ENCODE measurements around the gene MS4A14.

The MS4A14 gene

GRCh38 chr11:60377401-60378136, 18.7 kb upstream of the MS4A14 start:
- DNase-seq (ENCODE audit: extremely low spot score), result peak; percentile 49
- CTCF ChIA-PET, result interaction anchor here (1.0 to 3.6 kb wide), 5 partner anchors 8 to 79 kb away, joined by 3 to 16 read pairs (median 8); no protein-coding TSS in a partner anchor
- POLR2A ChIA-PET, result no interaction called here
- TF ChIP-seq CTCF (IDR thresholded peaks at IDR 0.05; ENCODE audit: control extremely low read depth, extremely low read depth, low read depth, missing control alignments), result no peak

DNA sequence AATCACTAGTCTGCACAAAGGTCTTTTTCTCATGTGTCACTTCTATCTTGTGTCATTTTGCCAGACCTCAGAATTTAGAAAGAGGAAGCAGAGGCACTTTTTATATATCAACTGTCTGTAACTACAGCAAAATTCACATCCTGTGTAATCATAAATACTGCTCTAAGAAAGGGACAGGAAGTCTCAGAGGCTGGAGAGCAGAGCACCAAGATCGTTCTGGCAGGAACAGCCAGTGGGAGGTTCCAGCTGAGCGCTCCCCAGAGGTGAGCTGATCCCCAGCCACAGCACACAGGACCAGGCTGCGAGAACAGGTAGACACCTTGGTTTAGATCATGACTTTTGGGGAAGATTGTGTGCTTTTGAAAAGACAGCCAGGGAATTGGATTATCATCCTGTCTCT, 17.9 kb upstream of the MS4A14 start, which contains the start of gene MS4A7:
TSS of gene MS4A7 (plus strand) at position 179 of the 400 bp plus-strand sequence. CDS start 4,610 bp downstream, outside the sequence.
- peak; percentile 69 for DNase-seq (ENCODE audit: extremely low spot score)
- TF ChIP-seq CTCF (IDR thresholded peaks at IDR 0.05; ENCODE audit: control extremely low read depth, extremely low read depth, low read depth, missing control alignments), result no peak
- POLR2A ChIA-PET, result no interaction called here
- CTCF ChIA-PET, result interaction anchor here (1.0 to 3.6 kb wide), 5 partner anchors 9 to 78 kb away, joined by 3 to 16 read pairs (median 8); no protein-coding TSS in a partner anchor

DNA sequence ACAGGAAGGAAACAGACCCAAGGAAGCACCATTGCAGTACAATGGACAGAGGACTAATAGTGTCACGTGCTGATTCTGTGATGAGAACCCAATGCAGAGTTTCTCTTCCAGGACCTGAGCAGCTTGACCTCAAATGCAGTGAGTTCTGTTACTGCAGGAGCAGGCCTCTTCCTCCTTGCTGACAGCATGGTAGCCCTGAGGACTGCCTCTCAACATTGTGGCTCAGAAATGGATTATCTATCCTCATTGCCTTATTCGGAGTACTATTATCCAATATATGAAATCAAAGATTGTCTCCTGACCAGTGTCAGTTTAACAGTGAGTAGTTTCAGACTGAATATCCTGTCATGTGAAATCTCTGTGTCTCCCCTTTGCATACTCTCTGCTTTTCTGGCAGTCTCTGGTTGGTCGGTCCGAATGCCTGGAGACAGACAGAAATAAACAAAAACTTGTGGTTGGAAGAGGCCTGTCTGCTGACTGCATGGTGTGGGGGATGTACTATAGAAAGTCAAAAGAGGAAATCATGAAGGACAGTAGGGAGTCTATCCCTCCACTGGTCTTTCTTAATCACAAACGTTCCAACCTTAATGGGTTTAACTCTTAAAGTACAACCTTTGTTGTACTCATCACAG, 6.9 kb upstream of the MS4A14 start:
- peak; percentile 29 for DNase-seq (ENCODE audit: extremely low spot score)
- no peak for TF ChIP-seq CTCF (IDR thresholded peaks at IDR 0.05; ENCODE audit: control extremely low read depth, extremely low read depth, low read depth, missing control alignments)
- CTCF ChIA-PET, result interaction anchor here (1.7 to 3.7 kb wide), 2 partner anchors 10 to 26 kb away, joined by 8 to 13 read pairs; partner anchors contain the start of gene MS4A7
- POLR2A ChIA-PET, result no interaction called here

GRCh38 chr11:60390419-60390818, 5.8 kb upstream of the MS4A14 start:
- DNase-seq (ENCODE audit: extremely low spot score), result no peak
- POLR2A ChIA-PET, result no interaction called here
- no peak for TF ChIP-seq CTCF (IDR thresholded peaks at IDR 0.05; ENCODE audit: control extremely low read depth, extremely low read depth, low read depth, missing control alignments)
- CTCF ChIA-PET, result interaction anchor here (0.7 to 3.7 kb wide), 3 partner anchors 10 to 62 kb away, joined by 3 to 13 read pairs (median 4); no protein-coding TSS in a partner anchor

- ChIA-PET CTCF (interaction anchor here (1.1 to 1.6 kb wide), 2 partner anchors 9 to 49 kb away, joined by 3 to 4 read pairs; no protein-coding TSS in a partner anchor), POLR2A (no interaction called here)
Measured at GRCh38 chr11:60392361-60392760, 3.9 kb upstream of the MS4A14 start.

More at GRCh38 chr11:60392361-60392760, 3.9 kb upstream of the MS4A14 start:
- TF ChIP-seq CTCF (IDR thresholded peaks at IDR 0.05; ENCODE audit: control extremely low read depth, extremely low read depth, low read depth, missing control alignments), result no peak
- no peak for DNase-seq (ENCODE audit: extremely low spot score)
